ENCODE data around the gene ACTA2. TPM values are rescaled to one million over a fixed set of nuclear protein-coding genes. Genes with fewer than 3 reads are reported as not detected.

The ACTA2 gene
- total RNA-seq, 1 experiment from 2014 or later: 2.4 TPM

GRCh38 chr10:88980800-88981199, 28.2 kb upstream of the ACTA2 start:
- H3K18ac ChIP-seq (ENCODE audit: insufficient read length, low read depth, low read length): no peak overlapping the region
- no peaks in the 10 kb centered on the region for H3K27me3 Mint-ChIP-seq (ENCODE audit: low read depth)
- H3K23me2 ChIP-seq (ENCODE audit: insufficient read length, low read depth, low read length, poor library complexity, severe bottlenecking): no peaks in the 10 kb centered on the region
- H4K8ac ChIP-seq (replicated peaks; ENCODE audit: insufficient read length, low read depth, low read length): no peak overlapping the region
- no peaks in the 10 kb centered on the region for H3K79me1 ChIP-seq (ENCODE audit: insufficient read depth, low read depth, low read length, poor library complexity, severe bottlenecking)
- no peak overlapping the region for H2BK120ac ChIP-seq (ENCODE audit: low read depth, low read length, poor library complexity, severe bottlenecking)
- no peak overlapping the region for H3K23ac ChIP-seq (ENCODE audit: insufficient read length, low read depth, low read length)
- H3T11ph ChIP-seq (ENCODE audit: low read length): no peak overlapping the region
- no peaks in the 10 kb centered on the region for H4K20me1 ChIP-seq (ENCODE audit: control insufficient read depth, insufficient read depth, insufficient read length)
- H3K9me3 Mint-ChIP-seq: no peaks in the 10 kb centered on the region
- no peak overlapping the region for H3K27ac ChIP-seq (ENCODE audit: insufficient read length, low read depth, low read length)
- no peak overlapping the region for H2AK5ac ChIP-seq (ENCODE audit: insufficient read length, low read length)
- H2BK5ac ChIP-seq (ENCODE audit: insufficient read length, low read length): no peak overlapping the region
- no peak overlapping the region for H3K4ac ChIP-seq (ENCODE audit: low read depth, low read length)
- no peak overlapping the region for H3K4me2 ChIP-seq (ENCODE audit: insufficient read depth, insufficient read length, low read length)
- TF ChIP-seq CTCF (conservative IDR thresholded peaks at IDR 0.05): no peak
- H3K36me3 Mint-ChIP-seq (ENCODE audit: insufficient read depth in 1 of 3, low read depth in 3 of 3): no peaks in the 10 kb centered on the region
- no peak overlapping the region for H3K56ac ChIP-seq (ENCODE audit: insufficient read length, low read depth, low read length)
- no peak overlapping the region for H2BK12ac ChIP-seq (ENCODE audit: insufficient read length, low read depth, low read length)
- H3K14ac ChIP-seq (ENCODE audit: insufficient read depth, low read length): no peak overlapping the region
- H3K79me2 ChIP-seq (ENCODE audit: insufficient read depth, low read length): no peaks in the 10 kb centered on the region
- no peak overlapping the region for H2AFZ ChIP-seq (ENCODE audit: low read length)
- no peak overlapping the region for H3K27ac Mint-ChIP-seq
- WGBS (ENCODE audit: extremely low coverage, insufficient read length, low lambda C conversion rate): no CpG with 5 or more reads among the region's 4 CpGs
- no peak for DNase-seq
- no peaks in the 10 kb centered on the region for H3K4me1 ChIP-seq (ENCODE audit: insufficient read depth, low read length)
- H2BK15ac ChIP-seq (ENCODE audit: low read depth, low read length): no peak overlapping the region
- no peaks in the 10 kb centered on the region for H3K27me3 ChIP-seq (ENCODE audit: insufficient read depth, low read length)
- H3K9me3 ChIP-seq (ENCODE audit: control insufficient read depth, low read depth, low read length): no peaks in the 10 kb centered on the region
- H4K91ac ChIP-seq (ENCODE audit: insufficient read length, low read depth, low read length): no peak overlapping the region
- peaks cover 10% of the 10 kb centered on the region in 2 experiments for H3K4me1 Mint-ChIP-seq
- H3K4me3 Mint-ChIP-seq: no peak overlapping the region
- H4K5ac ChIP-seq (ENCODE audit: insufficient read length, low read depth, low read length): no peak overlapping the region
- no peak overlapping the region for H3K9ac ChIP-seq (ENCODE audit: extremely low read depth, insufficient read length, low read length)
- H2BK20ac ChIP-seq (ENCODE audit: low read depth, low read length, poor library complexity, severe bottlenecking): no peak overlapping the region
